GM19395 (cell line): ENCODE data around the gene SUSD3.

Experiments used
- ATAC-seq: cut with Tn5 transposase; IDR thresholded peaks from one replicate; pipeline ENCODE4 v1.9.1; 2021; ENCODE audit warnings: mild to moderate bottlenecking, moderate library complexity; ENCODE audit not compliant: unreplicated experiment

SUSD3 gene

DNA sequence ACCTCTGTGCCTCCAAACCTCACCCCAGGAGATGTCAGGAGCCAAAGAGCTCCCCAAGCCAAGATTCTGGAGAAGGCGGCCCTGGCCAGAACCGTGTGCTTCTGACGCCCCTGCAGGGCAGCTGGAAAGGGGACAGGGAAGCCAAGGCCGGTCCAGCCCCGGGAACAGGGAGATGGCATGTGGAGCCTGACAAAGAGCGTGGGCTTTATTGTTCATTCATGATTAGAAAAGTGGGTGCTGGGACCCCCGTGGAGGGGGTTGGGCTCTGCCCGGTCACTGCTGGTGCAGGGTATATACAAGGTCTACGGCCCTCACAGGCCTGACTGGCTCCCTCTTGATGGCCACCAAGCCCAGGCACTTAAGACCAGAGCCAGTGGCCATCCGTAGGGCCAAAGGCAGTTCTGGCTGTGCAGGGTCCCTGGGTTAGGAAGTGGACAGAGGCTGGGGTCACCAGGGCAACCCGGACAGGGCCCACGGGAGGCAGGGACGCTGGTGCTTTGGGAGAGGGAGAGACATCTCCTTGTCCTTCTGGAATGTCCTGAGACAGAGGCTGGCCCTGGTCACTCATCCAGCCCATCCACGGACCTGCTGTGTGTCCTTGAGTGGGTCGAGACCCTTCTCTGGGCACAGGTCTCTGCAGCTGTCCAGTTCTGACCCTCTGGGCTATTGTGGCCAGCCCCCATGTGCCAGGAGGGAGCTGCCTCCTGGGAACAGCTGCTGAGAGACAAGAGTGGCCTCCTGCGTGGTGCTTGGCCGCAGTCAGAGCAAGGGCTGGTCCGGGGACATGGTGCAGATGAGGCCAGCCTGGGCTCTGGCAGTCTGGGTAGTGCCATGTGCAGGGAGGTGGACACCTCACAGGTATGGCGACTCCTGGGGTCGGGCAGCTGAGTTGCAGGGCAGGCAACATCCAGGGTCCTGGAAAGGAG, 63.1 kb downstream of the SUSD3 start:
- ATAC-seq = no peak

DNA sequence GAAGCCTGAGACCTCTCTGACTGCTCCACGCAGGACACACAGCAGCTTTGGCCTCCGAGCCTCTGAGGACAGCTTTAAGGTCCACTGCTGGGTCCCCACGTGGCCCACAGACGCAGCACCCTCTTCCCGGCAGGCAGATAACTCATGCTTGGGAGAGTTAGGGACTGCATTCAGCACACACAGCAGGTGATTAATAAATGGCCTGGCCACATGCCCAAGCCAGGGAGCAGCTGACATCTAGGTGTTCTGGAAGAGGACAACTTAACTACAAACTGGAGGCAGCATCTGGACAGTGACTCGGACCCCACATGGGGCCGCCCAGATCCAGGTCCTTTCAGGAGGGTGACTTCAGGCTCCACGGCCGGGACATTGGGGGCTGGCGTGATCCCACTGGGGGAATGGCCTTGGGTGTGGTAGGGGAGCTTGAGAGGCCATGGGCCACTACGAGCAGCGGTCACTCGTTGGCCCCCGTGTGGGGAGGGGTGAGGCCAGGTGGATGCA, 64.3 kb downstream of the SUSD3 start:
- no peak for ATAC-seq

GRCh38 chr9:93123561-93124283, 65.2 kb downstream of the SUSD3 start:
- ATAC-seq = no peak

DNA sequence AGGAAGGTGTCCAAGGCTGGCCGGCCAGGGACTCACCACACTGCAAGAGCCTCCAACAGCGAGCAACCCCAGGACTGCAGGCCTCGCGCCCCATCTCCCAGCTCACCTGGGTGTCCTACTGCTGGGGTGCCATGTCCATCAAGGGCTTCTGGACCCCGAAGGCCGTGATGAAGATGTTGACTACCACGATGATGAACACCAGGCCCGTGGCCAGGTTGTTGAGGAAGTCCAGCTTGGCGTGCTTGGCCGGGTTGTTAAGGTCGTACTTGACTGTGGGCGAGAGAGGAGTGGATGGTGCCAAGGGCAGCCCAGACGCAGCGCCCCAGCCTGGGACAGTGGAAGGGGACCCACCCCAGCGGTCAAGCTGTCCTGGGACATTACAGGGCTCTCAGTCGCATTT, 66.3 kb downstream of the SUSD3 start:
- no peak for ATAC-seq

DNA sequence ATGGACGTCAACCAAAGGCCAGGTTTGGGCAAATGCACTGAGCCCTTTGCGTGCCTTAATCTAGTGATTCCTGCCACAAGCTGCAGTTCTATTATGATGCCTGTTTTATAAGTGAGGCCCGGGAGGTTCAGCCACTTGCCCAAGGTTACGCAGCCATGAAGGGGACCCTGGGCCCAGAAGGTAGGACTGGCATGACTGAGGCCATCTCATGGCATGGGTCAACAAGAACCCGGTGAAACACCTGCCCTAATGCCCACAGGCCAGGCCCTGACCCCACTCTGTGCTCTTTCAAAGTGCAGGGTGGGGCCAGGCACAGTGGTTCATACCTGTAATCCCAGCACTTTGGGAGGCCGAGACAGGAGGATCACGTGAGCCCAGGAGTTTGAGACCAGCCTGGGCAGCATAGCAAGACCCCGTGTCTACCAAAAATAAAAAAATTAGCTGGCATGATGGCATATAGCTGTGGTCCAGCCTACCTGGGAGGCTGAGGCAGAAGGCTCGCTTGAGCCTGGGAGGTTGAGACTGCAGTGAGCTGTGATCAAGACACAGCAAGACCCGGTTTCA, 66.9 kb downstream of the SUSD3 start:
- no peak for ATAC-seq

- ATAC-seq = no peak
Measured at GRCh38 chr9:93126151-93126781, 67.8 kb downstream of the SUSD3 start.

DNA sequence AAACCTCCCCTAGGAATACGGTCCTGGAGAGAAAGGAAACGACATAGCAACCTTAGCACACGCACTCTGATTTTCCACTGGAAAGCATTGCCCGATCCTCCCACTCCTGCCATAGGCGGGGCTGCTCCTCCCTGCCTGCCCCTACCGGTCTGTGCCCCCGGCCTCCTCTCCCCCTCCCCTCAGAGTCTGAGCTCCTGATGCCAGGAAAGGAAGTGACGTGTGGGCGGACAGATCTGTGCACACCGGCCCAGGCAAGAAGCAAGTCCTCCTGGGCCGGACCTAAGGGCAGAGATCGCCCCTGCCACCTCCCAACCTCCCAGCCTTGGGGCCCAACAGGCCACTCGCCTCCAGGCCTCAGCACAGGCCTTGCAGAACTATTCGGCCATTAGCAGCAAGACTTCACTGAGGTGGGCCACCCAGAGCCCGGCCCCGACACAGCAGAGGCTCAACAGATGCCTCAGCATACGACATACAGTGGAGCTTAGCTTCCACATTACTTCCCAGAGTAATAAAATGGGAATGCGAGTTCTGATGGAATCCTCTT, 68.4 kb downstream of the SUSD3 start:
- ATAC-seq = no peak

DNA sequence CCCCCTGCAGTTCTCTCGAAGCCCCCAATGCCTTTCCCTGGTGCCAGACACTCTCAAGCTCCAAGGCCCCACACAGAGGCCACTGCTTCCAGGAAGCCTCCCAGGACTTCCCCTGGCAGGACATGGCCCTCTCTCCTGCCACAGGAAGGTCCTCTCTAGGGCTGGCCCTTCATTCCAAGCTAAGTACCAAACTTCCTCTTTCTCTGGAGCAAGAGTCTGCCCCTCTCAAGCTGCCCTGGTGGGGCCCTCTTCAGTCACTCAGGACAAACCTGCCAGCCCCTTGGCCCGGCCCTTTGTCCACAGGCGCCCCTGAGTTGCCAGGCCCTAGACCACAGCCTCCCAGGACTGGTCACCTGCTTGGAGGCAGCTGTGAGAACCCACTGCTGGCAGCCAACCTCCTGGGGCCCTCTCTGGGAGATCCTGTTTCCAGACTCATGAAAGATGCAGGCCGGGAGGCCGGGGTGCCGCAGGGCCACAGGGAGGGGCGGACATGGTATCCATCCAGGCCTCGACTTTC, 69.0 kb downstream of the SUSD3 start:
- ATAC-seq = no peak

DNA sequence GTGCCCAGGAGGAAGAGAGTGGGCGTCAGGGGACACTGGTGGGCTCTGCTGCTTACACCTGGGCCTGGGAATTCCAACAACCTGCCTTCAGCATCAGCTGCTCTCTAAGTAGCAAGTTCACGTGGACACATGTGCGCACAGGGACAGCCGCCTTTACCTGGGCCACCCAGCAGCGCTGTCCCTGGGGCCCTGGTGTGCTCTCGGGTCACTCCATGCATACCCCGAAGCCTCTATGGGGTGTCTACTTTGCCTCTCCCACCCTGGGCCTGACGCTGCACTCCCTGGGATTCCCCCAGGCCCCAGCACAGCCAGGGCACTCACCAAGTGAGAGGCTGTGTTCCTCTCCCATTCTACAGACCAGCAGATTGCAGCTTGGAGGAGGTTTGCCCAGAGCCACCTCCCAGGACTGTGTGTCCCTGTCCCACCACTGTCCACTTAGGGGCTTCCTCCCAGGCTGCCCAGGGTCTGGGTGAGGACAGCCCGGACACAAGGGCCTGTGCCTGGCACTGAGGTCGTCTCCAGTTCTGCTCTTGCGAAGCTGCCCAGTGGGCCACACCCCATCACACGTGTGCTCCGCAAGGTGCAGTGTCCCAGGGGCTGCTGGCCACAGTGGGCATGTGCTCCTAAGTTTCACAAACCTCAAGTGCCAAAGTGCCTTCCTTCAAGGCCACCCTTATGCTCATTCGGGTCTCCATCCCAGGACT, 69.7 kb downstream of the SUSD3 start:
- ATAC-seq = no peak

- ATAC-seq = no peak
Measured at GRCh38 chr9:93128715-93129224, 70.3 kb downstream of the SUSD3 start.

DNA sequence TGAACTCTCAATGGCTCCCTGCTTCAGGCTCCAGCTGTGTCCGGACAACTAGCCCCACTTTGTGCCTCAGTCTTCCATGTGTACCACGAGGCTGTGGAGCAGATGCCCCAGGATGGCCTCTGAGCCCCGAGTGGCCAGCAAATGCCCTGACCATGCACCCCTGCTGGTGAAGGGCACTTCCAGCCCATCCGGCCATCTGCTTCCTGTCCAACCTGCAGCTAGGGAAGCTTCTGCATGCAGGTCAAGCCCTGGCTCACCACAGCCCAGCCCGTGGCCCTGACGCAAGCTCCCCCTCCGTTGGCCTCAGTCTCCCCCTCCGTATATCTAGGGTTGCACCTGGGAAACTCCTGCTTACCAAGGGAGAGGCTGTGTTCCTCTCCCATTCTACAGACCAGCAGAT, 70.8 kb downstream of the SUSD3 start:
- ATAC-seq = no peak

DNA sequence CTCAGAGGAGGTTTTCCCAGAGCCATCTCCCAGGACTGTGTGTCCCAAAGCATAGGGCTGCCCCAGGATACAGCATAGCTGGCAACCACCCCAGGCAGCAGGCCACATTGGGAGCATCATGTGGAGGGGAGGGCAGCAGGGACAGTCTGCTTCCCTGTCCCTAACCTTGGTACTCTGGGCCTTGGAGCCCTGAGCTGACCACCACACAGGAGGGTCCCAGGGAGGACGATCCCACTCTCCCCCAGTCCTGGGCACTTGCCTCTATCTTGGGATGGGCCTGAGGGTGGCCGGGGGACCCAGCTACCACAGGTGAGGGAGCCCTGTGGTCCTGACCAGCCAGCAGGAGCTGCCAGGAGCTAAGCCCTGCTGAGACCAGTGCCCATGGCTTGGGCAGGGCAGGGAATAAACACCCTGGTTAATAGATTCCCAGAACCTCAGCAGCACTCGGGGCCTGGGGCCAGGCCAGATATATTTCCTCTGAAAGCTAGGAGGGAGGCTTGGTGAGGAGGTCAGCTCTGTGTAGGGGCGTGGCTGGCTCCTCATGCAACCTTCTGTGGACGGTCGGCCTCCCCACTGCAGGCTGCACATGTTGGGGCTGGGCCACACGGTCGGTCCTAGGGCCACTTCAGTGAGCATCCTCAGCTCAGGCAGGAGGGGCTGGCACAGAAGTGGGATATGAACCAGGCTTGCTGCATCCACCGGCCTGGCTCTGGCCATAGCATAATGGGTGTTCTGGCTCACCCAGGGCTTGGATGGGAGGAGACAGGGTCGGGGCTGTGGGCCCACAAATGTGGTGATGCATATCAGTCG, 71.4 kb downstream of the SUSD3 start:
- no peak for ATAC-seq

DNA sequence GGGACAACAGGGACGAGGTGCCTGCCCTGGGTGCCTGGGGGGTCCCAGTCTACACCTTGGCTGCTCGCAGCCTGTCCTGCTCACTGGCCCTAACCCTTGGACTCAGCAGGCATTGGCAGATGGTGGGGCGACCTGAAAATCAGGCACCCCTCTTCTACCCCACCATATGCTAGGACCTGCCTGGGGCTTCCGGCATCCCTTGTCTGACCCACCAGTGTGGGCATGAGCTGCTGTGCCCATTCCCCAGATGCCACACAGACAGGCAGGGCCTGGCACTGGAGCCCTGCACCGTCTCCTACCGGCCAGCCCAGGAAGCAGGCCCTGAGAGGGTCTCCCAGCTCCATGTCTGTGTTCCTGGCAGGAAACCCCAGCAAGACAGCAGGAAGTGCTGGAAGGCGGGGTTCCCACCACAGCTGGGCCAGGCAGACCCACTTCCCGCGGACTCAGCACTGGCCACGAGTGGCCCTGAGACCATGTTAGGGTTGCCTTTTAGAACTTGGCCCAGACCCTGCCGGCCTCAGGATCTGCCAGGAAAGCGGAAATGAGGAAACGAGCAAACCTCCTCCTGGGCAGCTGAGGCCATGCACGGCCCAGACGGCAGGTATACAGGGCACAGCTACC, 72.5 kb downstream of the SUSD3 start:
- no peak for ATAC-seq

- no peak for ATAC-seq
Measured at GRCh38 chr9:93131599-93132286, 73.2 kb downstream of the SUSD3 start.

- no peak for ATAC-seq
Measured at GRCh38 chr9:93132287-93132927, 73.9 kb downstream of the SUSD3 start.

DNA sequence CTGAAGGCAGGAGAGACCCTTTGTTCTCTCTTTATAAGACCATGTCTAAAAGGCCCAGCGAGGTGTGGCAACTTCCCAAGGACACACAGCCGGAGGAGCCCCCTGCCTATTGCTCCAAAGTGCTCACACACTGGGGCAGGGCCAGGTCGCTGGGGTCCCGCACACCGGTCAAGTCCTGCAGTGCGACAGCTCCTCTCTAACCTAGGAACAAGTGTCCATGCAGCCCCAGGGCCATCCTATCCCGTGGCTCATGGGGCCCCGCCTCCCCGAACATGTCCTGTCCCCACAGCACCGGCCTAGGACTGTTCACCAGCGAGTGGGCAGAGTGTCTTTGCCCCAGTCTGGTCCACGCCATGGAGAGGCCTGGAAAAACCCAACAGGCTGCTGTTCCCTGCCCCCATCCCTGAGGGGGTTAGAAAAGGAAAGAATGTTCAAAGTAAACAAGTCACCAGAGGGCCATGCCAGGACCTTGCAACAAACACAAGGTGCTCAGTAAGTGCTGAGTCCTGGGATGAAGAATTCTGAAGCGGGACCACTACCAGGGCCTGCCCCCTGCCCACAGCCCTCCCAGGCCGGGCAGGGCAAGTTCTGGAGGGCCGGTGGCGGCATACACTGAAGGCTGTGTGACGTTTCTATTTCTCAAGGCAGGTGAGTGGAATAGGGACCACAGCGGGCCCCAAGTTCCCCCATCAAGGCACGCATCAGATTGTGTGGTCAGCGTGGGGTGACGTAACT, 74.6 kb downstream of the SUSD3 start:
- ATAC-seq = no peak

DNA sequence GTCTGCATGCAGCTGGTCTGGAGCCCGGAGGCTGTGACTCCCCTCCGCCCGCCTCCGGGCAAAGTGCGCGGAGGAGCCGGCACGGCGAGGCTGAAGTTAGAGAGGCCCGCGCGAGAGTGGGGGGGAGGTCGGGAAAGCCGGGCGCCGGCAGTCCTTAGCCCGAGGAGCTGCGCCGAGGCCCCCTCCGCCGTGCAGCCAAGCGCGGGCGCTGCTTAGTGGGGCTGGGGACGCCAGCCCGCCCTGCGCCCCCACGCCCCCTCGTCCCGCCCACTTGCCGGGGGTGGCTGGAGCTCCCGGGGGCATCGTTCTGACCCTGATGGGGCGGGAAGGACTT, 75.1 kb downstream of the SUSD3 start:
- ATAC-seq = peak; percentile 50
